Measurements from ENCODE around the gene HHATL.

The HHATL gene

GRCh38 chr3:42696356-42697288 is 6.0 kb downstream of the HHATL start:
- no peak for DNase-seq

GRCh38 chr3:42694366-42694765 is 8.2 kb downstream of the HHATL start:
- DNase-seq = no peak

- DNase-seq = no peak
Measured at GRCh38 chr3:42693530-42693930, 9.1 kb downstream of the HHATL start.

GRCh38 chr3:42692667-42693529 is 9.7 kb downstream of the HHATL start:
- DNase-seq = no peak

- no peak for DNase-seq
Measured at GRCh38 chr3:42691816-42692666, 10.6 kb downstream of the HHATL start.

GRCh38 chr3:42690766-42691680 is 11.6 kb downstream of the HHATL start:
- DNase-seq = no peak

- no peak for DNase-seq
Measured at GRCh38 chr3:42690191-42690590, 12.4 kb downstream of the HHATL start.

- DNase-seq = no peak
Measured at GRCh38 chr3:42689421-42690014, 13.1 kb downstream of the HHATL start.

GRCh38 chr3:42688487-42689420 is 13.8 kb downstream of the HHATL start:
- no peak for DNase-seq

- no peak for DNase-seq
Measured at GRCh38 chr3:42688016-42688415, 14.6 kb downstream of the HHATL start.

GRCh38 chr3:42686832-42687650 is 15.6 kb downstream of the HHATL start:
- DNase-seq = no peak

- no peak for DNase-seq
Measured at GRCh38 chr3:42685891-42686820, 16.4 kb downstream of the HHATL start.

GRCh38 chr3:42685363-42685881 is 17.2 kb downstream of the HHATL start, which contains the start of gene KLHL40:
TSS of gene KLHL40 (plus strand) at chr3:42685537. CDS start at chr3:42685619, 82 bp downstream.
- no peak for DNase-seq

GRCh38 chr3:42684632-42685362 is 17.8 kb downstream of the HHATL start:
- no peak for DNase-seq

- DNase-seq = peak; percentile 53
Measured at GRCh38 chr3:42683875-42684598, 18.6 kb downstream of the HHATL start.
